ENCODE data around the gene ZNF41.

- no peak for TF ChIP-seq CTCF (IDR thresholded peaks at IDR 0.05)
- TF ChIP-seq POLR2AphosphoS5 (IDR thresholded peaks at IDR 0.05): no peak
- TF ChIP-seq POLR2A (IDR thresholded peaks at IDR 0.05): no peak
Observed at GRCh38 chrX:47460561-47460960, 22.5 kb downstream of the ZNF41 start.
